Esophagus muscularis mucosa (tissue), 4 donors: ENCODE measurements around the gene PRRG1.

ENCODE experiments used
- CTCF ChIP-seq, 3 experiments: fragments of 200-600 bp in 2 of 3; fragments of 450-650 bp in 1 of 3; sonication (generic) in 2 of 3; IDR thresholded peaks; one replicate each; pipeline ENCODE4 v1.5.1; 2017 to 2019; ENCODE audit warnings: antibody characterized with exemption in 3 of 3, mild to moderate bottlenecking in 2 of 3, moderate library complexity in 1 of 3
- EP300 ChIP-seq: sonication (generic); formaldehyde crosslinking; IDR thresholded peaks from one replicate; pipeline ENCODE4 v1.6.1; 2017; ENCODE audit warnings: antibody characterized with exemption
- POLR2A ChIP-seq: fragments of 450-650 bp; IDR thresholded peaks from one replicate; pipeline ENCODE4 v1.6.1; 2017; ENCODE audit warnings: antibody characterized with exemption, moderate library complexity, mild to moderate bottlenecking, low read depth
- POLR2AphosphoS5 ChIP-seq, 2 donors: sonication (generic); formaldehyde crosslinking; IDR thresholded peaks; one replicate each; pipeline ENCODE4 v1.6.1; 2017; ENCODE audit warnings: antibody characterized with exemption in 2 of 2

GRCh38 chrX:37420756-37421155 lies 71.6 kb downstream of the PRRG1 start:
- TF ChIP-seq EP300 (no peak), CTCF (IDR thresholded peaks at IDR 0.05) (no peak), POLR2AphosphoS5 (IDR thresholded peaks at IDR 0.05) (no peak), POLR2A (no peak)
